Measurements from ENCODE around the gene RASSF1. TPM values are rescaled to one million over a fixed set of nuclear protein-coding genes. Genes with fewer than 3 reads are reported as not detected.

The RASSF1 gene
- total and polyA plus RNA-seq, 2 of the 8 experiments (the other 6 are each of a cell fraction or from before 2014, with no cell fraction given): 10.3 to 15.7 TPM

DNA sequence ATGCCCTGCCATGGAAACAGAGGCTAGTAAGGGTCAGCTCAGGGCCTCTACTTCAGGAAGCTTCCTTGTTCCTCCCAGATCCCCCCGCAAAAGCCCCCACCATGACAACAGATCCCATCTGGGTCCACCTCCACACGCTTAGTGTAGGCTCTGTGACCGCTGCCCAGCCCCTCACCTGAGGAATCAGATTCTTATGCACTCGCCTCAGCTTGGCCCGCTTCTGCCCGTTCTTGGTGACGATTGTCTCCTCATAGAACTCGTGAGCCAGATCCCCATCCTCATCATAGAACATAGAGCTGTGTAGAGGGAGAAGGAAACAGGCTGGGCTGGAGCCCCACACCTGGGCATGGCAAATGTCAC lies 14.5 kb downstream of the RASSF1 start (continued):
- TF ChIP-seq POLR2A (IDR thresholded peaks at IDR 0.05; ENCODE audit: control extremely low read depth in 1 of 2, low read depth in 2 of 2, low read length in 2 of 2) (no peak), SP4 (IDR thresholded peaks at IDR 0.05; ENCODE audit: low read length) (no peak), PHF8 (conservative IDR thresholded peaks at IDR 0.05; ENCODE audit: low read depth, low read length) (no peak)

All from H1 (cell line).